PC-3 (cell line): ENCODE measurements around the gene EXOC6B. TPM values are rescaled to one million over a fixed set of nuclear protein-coding genes. Genes with fewer than 3 reads are reported as not detected.

Source experiments
- ATAC-seq: fragments of 200-7000 bp; cut with Tn5 transposase; 2 replicates; pipeline ENCODE4 v1.9.1; 2020; ENCODE audit warnings: mild to moderate bottlenecking, moderate library complexity
- BruUV-seq: library from RNA; stranded (reverse); fragments of 400-500 nt; replicated peaks from 2 replicates; lab custom pipeline; 2021; lab: Mats Ljungman, UMichigan
- CTCF ChIA-PET: fragments of 300-600 bp; sonication (Branson Sonifier 250); formaldehyde crosslinking; loops from one replicate; lab custom pipeline; 2022; ENCODE audit warnings: antibody characterized with exemption; lab: Charles Lee
- POLR2A ChIA-PET: fragments of 300-600 bp; sonication (Branson Sonifier 250); formaldehyde crosslinking; loops from one replicate; lab custom pipeline; 2022; ENCODE audit warnings: antibody characterized with exemption; ENCODE audit not compliant: unreplicated experiment; lab: Charles Lee
- DNase-seq: peaks from one replicate; pipeline ENCODE4 v3.0.0-alpha.2; 2015
- H2AFZ ChIP-seq: fragments of 300-600 bp; sonication (generic); 2 replicates; pipeline ENCODE4 v1.6.0; 2016; ENCODE audit warnings: antibody characterized with exemption, low read length
- H3F3A ChIP-seq: fragments of 300-600 bp; sonication (generic); one replicate; pipeline ENCODE4 v1.6.0; 2017; ENCODE audit warnings: antibody characterized with exemption, low read length, control low read depth, mild to moderate bottlenecking; ENCODE audit not compliant: unreplicated experiment
- H3K27ac ChIP-seq: fragments of 300-600 bp; sonication (generic); 2 replicates; pipeline ENCODE4 v1.5.1; 2016; ENCODE audit warnings: mild to moderate bottlenecking, low read length
- H3K27me3 ChIP-seq: fragments of 300-600 bp; sonication (generic); 2 replicates; pipeline ENCODE4 v1.6.1; 2016; ENCODE audit warnings: low read length, mixed read lengths
- H3K36me3 ChIP-seq: fragments of 300-600 bp; sonication (generic); 2 replicates; pipeline ENCODE4 v1.6.1; 2016; ENCODE audit warnings: low read depth, mixed run types, low read length, mixed read lengths
- H3K4me1 ChIP-seq: fragments of 300-600 bp; sonication (generic); 2 replicates; pipeline ENCODE4 v1.5.1; 2016; ENCODE audit warnings: low read length; ENCODE audit not compliant: insufficient read depth
- H3K4me2 ChIP-seq: fragments of 300-600 bp; sonication (generic); 2 replicates; pipeline ENCODE4 v1.6.0; 2016; ENCODE audit warnings: low read length
- H3K4me3 ChIP-seq: fragments of 300-600 bp; sonication (generic); 2 replicates; pipeline ENCODE4 v1.5.1; 2016; ENCODE audit warnings: mild to moderate bottlenecking, low read length, mixed read lengths
- H3K79me2 ChIP-seq: fragments of 300-600 bp; sonication (generic); 2 replicates; pipeline ENCODE4 v1.6.1; 2017; ENCODE audit warnings: low read length, mixed read lengths
- H3K9ac ChIP-seq: fragments of 300-600 bp; sonication (generic); 2 replicates; pipeline ENCODE4 v1.6.0; 2016; ENCODE audit warnings: mild to moderate bottlenecking, low read length
- H3K9me2 ChIP-seq: fragments of 300-600 bp; sonication (generic); replicated peaks from 2 replicates; pipeline ENCODE4 v1.6.1; 2016; ENCODE audit warnings: mixed run types, low read length, mixed read lengths
- H3K9me3 ChIP-seq: fragments of 300-600 bp; sonication (generic); 2 replicates; pipeline ENCODE4 v1.6.1; 2016; ENCODE audit warnings: low read length, mixed read lengths
- H4K20me1 ChIP-seq: fragments of 300-600 bp; sonication (generic); 2 replicates; pipeline ENCODE4 v1.6.1; 2016; ENCODE audit warnings: low read length, mixed read lengths
- EZH2 ChIP-seq: fragments of 300-600 bp; sonication (generic); IDR thresholded peaks from one replicate; pipeline ENCODE4 v1.6.1; 2017; ENCODE audit warnings: antibody characterized with exemption, mild to moderate bottlenecking, low read length; ENCODE audit not compliant: unreplicated experiment
- EZH2phosphoT487 ChIP-seq: fragments of 300-600 bp; sonication (generic); IDR thresholded peaks from 2 replicates; pipeline ENCODE4 v1.6.1; 2018; ENCODE audit warnings: mild to moderate bottlenecking, antibody characterized with exemption, low read length, borderline replicate concordance
- intact Hi-C: fragments of 100-400 bp; cut with micrococcal nuclease; formaldehyde crosslinking; loops from 2 replicates; pipeline ENCODE4 v1.9.0; 2023
- total RNA-seq: library from RNA; depleted of rRNA; stranded (reverse); fragments of >200 nt; gene quantifications from 2 replicates; pipeline ENCODE4 v1.2.3, GENCODE V29; 2014
- TF ChIP-seq, protein P1 (sequence below): fragments of 300-600 bp; sonication (generic); conservative IDR thresholded peaks from 2 replicates; pipeline ENCODE4 v1.5.1; 2017; ENCODE audit warnings: antibody characterized with exemption, low read depth, mild to moderate bottlenecking, low read length

The EXOC6B gene
- total RNA-seq, 1 experiment from 2014 or later: 13.9 TPM

DNA sequence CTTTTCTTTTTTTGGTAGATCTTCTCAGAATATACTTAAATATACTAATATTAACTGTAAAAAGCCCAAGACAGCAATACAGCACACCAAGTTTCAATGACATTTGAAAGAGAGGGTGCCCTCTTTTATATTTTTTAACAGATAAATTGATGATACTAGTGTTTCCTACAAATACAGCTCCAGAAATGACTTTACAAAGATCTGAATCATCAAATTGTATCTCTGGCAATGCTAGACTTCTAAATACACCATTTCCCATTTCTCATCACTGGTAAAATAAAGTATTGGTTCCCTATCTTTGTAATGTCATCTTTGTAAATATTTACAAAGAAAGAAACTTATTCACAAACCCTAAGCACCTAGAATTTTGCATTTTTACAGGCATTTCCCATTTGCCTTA, 281.3 kb downstream of the EXOC6B start:
- H3K4me2 ChIP-seq: no peak overlapping the region
- BruUV-seq: no TSS peak
- H3K27ac ChIP-seq: no peak overlapping the region
- H3K4me1 ChIP-seq: no peaks in the 10 kb centered on the region
- H3K9ac ChIP-seq: no peak overlapping the region
- no peaks in the 10 kb centered on the region for H3F3A ChIP-seq
- TF ChIP-seq EZH2phosphoT487: no peak
- TF ChIP-seq EZH2: no peak
- TF ChIP-seq, protein P1, sequence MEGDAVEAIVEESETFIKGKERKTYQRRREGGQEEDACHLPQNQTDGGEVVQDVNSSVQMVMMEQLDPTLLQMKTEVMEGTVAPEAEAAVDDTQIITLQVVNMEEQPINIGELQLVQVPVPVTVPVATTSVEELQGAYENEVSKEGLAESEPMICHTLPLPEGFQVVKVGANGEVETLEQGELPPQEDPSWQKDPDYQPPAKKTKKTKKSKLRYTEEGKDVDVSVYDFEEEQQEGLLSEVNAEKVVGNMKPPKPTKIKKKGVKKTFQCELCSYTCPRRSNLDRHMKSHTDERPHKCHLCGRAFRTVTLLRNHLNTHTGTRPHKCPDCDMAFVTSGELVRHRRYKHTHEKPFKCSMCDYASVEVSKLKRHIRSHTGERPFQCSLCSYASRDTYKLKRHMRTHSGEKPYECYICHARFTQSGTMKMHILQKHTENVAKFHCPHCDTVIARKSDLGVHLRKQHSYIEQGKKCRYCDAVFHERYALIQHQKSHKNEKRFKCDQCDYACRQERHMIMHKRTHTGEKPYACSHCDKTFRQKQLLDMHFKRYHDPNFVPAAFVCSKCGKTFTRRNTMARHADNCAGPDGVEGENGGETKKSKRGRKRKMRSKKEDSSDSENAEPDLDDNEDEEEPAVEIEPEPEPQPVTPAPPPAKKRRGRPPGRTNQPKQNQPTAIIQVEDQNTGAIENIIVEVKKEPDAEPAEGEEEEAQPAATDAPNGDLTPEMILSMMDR: no peak
- H3K27me3 ChIP-seq: no peaks in the 10 kb centered on the region
- ChIA-PET CTCF (no interaction called here), POLR2A (no interaction called here)
- no peaks in the 10 kb centered on the region for H4K20me1 ChIP-seq
- no peaks in the 10 kb centered on the region for H3K36me3 ChIP-seq
- H3K9me3 ChIP-seq: no peaks in the 10 kb centered on the region
- no peaks in the 10 kb centered on the region for H3K79me2 ChIP-seq
- DNase-seq: no peak
- ATAC-seq: no peak
- intact Hi-C loops: no loop called here
- no peaks in the 10 kb centered on the region for H3K9me2 ChIP-seq
- no peak overlapping the region for H3K4me3 ChIP-seq
- no peak overlapping the region for H2AFZ ChIP-seq

DNA sequence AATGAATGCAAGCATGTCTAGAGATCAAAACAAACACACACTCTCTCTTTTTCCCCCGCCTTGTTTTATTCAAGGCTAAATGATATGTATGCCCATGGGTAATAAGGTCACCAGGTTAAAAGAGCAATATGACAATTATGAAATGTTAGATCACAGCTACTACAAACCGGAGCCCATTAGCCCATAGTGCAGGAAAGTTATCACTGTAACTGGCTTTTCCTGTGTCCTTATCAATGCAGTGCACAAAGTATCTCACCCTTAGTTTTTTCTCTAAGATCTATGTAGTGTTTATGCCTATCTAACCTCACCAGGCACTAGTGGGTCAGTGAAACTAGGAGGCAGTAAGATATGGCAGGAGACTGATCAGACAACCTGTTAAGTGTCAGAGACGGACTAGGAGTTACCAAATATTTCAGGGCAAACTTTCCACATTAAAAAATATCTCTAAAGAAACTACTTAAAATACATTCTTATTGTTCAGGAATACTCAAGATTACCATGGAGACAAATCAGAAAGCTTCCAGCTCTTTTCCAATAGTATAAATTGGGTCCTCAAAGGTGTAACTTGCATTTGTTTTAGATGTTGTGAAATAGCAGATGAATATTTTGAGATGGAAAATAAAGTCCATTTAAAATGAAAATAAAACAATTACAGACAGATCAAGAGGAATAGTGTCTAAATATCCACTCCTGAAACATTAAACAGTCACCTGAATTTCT, 282.2 kb downstream of the EXOC6B start:
- DNase-seq (no peak), ATAC-seq (no peak)
- BruUV-seq: no TSS peak
- ChIA-PET CTCF (no interaction called here), POLR2A (no interaction called here)
- H3K36me3 ChIP-seq: no peaks in the 10 kb centered on the region
- H3K9me2 ChIP-seq: no peaks in the 10 kb centered on the region
- H3K4me2 ChIP-seq: no peak overlapping the region
- H3K9ac ChIP-seq: no peak overlapping the region
- no peaks in the 10 kb centered on the region for H3F3A ChIP-seq
- H2AFZ ChIP-seq: no peak overlapping the region
- no peaks in the 10 kb centered on the region for H3K79me2 ChIP-seq
- H4K20me1 ChIP-seq: no peaks in the 10 kb centered on the region
- no peak overlapping the region for H3K4me3 ChIP-seq
- no peaks in the 10 kb centered on the region for H3K4me1 ChIP-seq
- intact Hi-C loops: no loop called here
- no peak for TF ChIP-seq EZH2
- no peaks in the 10 kb centered on the region for H3K27me3 ChIP-seq
- no peak overlapping the region for H3K27ac ChIP-seq
- H3K9me3 ChIP-seq: no peaks in the 10 kb centered on the region

DNA sequence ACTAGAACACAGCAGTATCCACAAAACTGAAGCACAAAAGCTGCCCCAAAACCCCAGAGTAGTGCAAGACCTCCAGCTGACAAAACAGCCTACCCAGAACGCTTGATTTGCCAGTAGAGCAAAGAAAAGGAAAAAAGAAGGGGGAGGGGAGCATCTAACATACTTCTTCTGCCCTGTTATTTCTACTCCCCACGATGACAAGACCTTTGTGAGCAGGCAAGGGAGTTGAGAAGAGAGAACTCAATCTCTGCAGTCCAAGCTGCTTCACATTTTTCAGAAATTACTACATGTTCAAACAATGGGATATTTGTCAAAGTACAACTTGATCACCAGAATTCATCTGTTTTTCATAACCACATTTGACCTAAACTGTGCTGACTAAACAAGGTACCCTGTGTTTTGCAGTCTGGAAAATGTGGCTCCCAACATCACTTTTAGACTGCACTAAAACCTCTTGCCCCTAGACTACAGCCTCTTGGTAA, 286.7 kb downstream of the EXOC6B start:
- Histone ChIP-seq H3K79me2 (no peaks in the 10 kb centered on the region), H3F3A (no peaks in the 10 kb centered on the region), H3K4me2 (no peak overlapping the region), H2AFZ (no peak overlapping the region), H3K27ac (no peak overlapping the region), H3K4me1 (peaks cover under 1% of the 10 kb centered on the region), H4K20me1 (no peaks in the 10 kb centered on the region), H3K9me3 (no peaks in the 10 kb centered on the region), H3K9me2 (no peaks in the 10 kb centered on the region), H3K4me3 (no peak overlapping the region), H3K36me3 (no peaks in the 10 kb centered on the region), H3K9ac (no peak overlapping the region), H3K27me3 (no peaks in the 10 kb centered on the region)
- DNase-seq (peak; percentile 12), ATAC-seq (peak; percentile 37; the same call in 1 of the 2 replicates)
- intact Hi-C loops: no loop called here
- TF ChIP-seq, protein P1: no peak
- TF ChIP-seq EZH2 (no peak), EZH2phosphoT487 (no peak)
- POLR2A ChIA-PET: no interaction called here
- CTCF ChIA-PET: no interaction called here
- BruUV-seq: no TSS peak
